Panc1 (cell line): Measurements from ENCODE around the gene FOSB. TPM values are rescaled to one million over a fixed set of nuclear protein-coding genes. Genes with fewer than 3 reads are reported as not detected.

ENCODE experiments used
- ATAC-seq: fragments of 200-7000 bp; cut with Tn5 transposase; 2 replicates; pipeline ENCODE4 v1.9.1; 2020; ENCODE audit warnings: mild to moderate bottlenecking, moderate library complexity
- BruUV-seq: library from RNA; stranded (reverse); fragments of 400-500 nt; replicated peaks from 2 replicates; lab custom pipeline; 2021; lab: Mats Ljungman, UMichigan
- CTCF ChIA-PET: fragments of 300-600 bp; sonication (Branson Sonifier 250); formaldehyde crosslinking; loops from one replicate; lab custom pipeline; 2022; ENCODE audit warnings: antibody characterized with exemption; lab: Charles Lee
- POLR2A ChIA-PET: fragments of 300-600 bp; sonication (Branson Sonifier 250); formaldehyde crosslinking; loops from one replicate; lab custom pipeline; 2022; ENCODE audit warnings: antibody characterized with exemption; lab: Charles Lee
- DNase-seq: peaks from one replicate; pipeline ENCODE4 v3.0.0-alpha.2; 2010; ENCODE audit warnings: low read depth, low spot score
- H3K27ac ChIP-seq: 2 replicates; pipeline ENCODE4 v1.5.1; 2011; ENCODE audit warnings: mild to moderate bottlenecking, low read length, inconsistent platforms
- H3K27me3 ChIP-seq: fragments of 200-500 bp; sonication (Bioruptor generic); 2 replicates; pipeline ENCODE4 v1.6.0; 2014; ENCODE audit warnings: low read length, inconsistent platforms; ENCODE audit not compliant: control insufficient read depth, insufficient read depth
- H3K36me3 ChIP-seq: fragments of 200-500 bp; sonication (Bioruptor generic); 2 replicates; pipeline ENCODE4 v1.5.1; 2014; ENCODE audit warnings: inconsistent platforms, mild to moderate bottlenecking, low read length, moderate library complexity; ENCODE audit not compliant: control insufficient read depth, insufficient read depth
- H3K4me1 ChIP-seq: 2 replicates; pipeline ENCODE4 v1.5.1; 2011; ENCODE audit warnings: inconsistent platforms, mild to moderate bottlenecking, low read length, moderate library complexity; ENCODE audit not compliant: control insufficient read depth, insufficient read depth
- H3K4me3 ChIP-seq, 2 experiments: 2 replicates each; pipeline ENCODE4 v1.5.1; 2011 to 2012; ENCODE audit warnings: low read depth in 2 of 2, low read length in 2 of 2, mild to moderate bottlenecking in 2 of 2, inconsistent platforms in 1 of 2, moderate library complexity in 1 of 2
- H3K9me3 ChIP-seq: fragments of 200-500 bp; sonication (Bioruptor generic); 2 replicates; pipeline ENCODE4 v1.5.1; 2014; ENCODE audit warnings: low read depth, mild to moderate bottlenecking, inconsistent platforms, low read length, moderate library complexity; ENCODE audit not compliant: control insufficient read depth, insufficient read depth
- CTCF ChIP-seq: fragments of 450-650 bp; IDR thresholded peaks from 2 replicates; pipeline ENCODE4 v1.5.1; 2017; ENCODE audit warnings: mild to moderate bottlenecking
- POLR2AphosphoS5 ChIP-seq: IDR thresholded peaks from 2 replicates; pipeline ENCODE4 v1.6.1; 2012; ENCODE audit warnings: mild to moderate bottlenecking, low read depth, low read length, moderate library complexity
- REST ChIP-seq, 2 experiments: IDR thresholded peaks; 2 replicates each; pipeline ENCODE4 v1.6.1; 2011 to 2012; ENCODE audit warnings: low read depth in 2 of 2, control low read depth in 1 of 2, low read length in 1 of 2, mild to moderate bottlenecking in 1 of 2, moderate library complexity in 1 of 2; ENCODE audit not compliant: insufficient read depth in 1 of 2
- SIN3A ChIP-seq: IDR thresholded peaks from 2 replicates; pipeline ENCODE4 v1.6.1; 2012; ENCODE audit warnings: low read depth, mild to moderate bottlenecking, low read length, moderate library complexity, borderline replicate concordance; ENCODE audit not compliant: insufficient read depth
- TCF7L2 ChIP-seq: IDR thresholded peaks from 2 replicates; pipeline ENCODE4 v1.6.1; 2011; ENCODE audit warnings: mild to moderate bottlenecking, low read depth, low read length, inconsistent platforms
- in situ Hi-C: cut with HindIII; loops from 2 replicates; pipeline ENCODE4 v1.10.0; 2016; ENCODE audit warnings: low sequenced_read_pairs, low pct_unique_long_range_greater_than_20kb
- intact Hi-C: fragments of 100-400 bp; cut with micrococcal nuclease; formaldehyde crosslinking; loops from one replicate; pipeline ENCODE4 v1.10.0; 2022; ENCODE audit not compliant: unreplicated experiment
- total RNA-seq: library from RNA; stranded (reverse); gene quantifications from one replicate; pipeline ENCODE4 v1.2.1, GENCODE V29; 2021; ENCODE audit not compliant: unreplicated experiment

FOSB gene
- total RNA-seq, 1 experiment from 2014 or later, result 13.4 TPM

GRCh38 chr19:45471931-45472562 lies 4.3 kb downstream of the FOSB start:
- no peak for ATAC-seq
- BruUV-seq, result no TSS peak
- no peak overlapping the region for H3K27ac ChIP-seq
- H3K36me3 ChIP-seq, result no peaks in the 10 kb centered on the region; the same call in 1 of the 2 replicates
- ChIA-PET CTCF (no interaction called here), POLR2A (interaction anchor here (0.5 kb wide), 1 partner anchor 15 kb away, joined by 5 read pairs; no protein-coding TSS in a partner anchor)
- no peaks in the 10 kb centered on the region for H3K27me3 ChIP-seq
- no peaks in the 10 kb centered on the region for H3K9me3 ChIP-seq
- no peak for DNase-seq
- TF ChIP-seq POLR2AphosphoS5, result no peak
- TF ChIP-seq REST (IDR thresholded peaks at IDR 0.05; ENCODE audit: insufficient read depth in 1 of 2, low read depth in 2 of 2, low read length in 1 of 2), result no peak
- TF ChIP-seq SIN3A, result no peak
- no peak for TF ChIP-seq TCF7L2
- TF ChIP-seq CTCF, result no peak
- intact Hi-C loops, result no loop called here
- in situ Hi-C loops, result no loop called here
- peaks cover 7% of the 10 kb centered on the region; the same call in 1 of the 2 replicates for H3K4me1 ChIP-seq
- H3K4me3 ChIP-seq, result no peak overlapping the region

GRCh38 chr19:45472563-45473366 lies 5.0 kb downstream of the FOSB start:
- CTCF ChIA-PET, result no interaction called here
- POLR2A ChIA-PET, result interaction anchor here (0.5 kb wide), 1 partner anchor 16 kb away, joined by 5 read pairs; no protein-coding TSS in a partner anchor
- no peaks in the 10 kb centered on the region for H3K9me3 ChIP-seq
- intact Hi-C loops (no loop called here), in situ Hi-C loops (no loop called here)
- TF ChIP-seq TCF7L2 (no peak), POLR2AphosphoS5 (no peak), REST (IDR thresholded peaks at IDR 0.05; ENCODE audit: insufficient read depth in 1 of 2, low read depth in 2 of 2, low read length in 1 of 2) (no peak), SIN3A (no peak), CTCF (no peak)
- no peaks in the 10 kb centered on the region for H3K27me3 ChIP-seq
- no peak overlapping the region for H3K27ac ChIP-seq
- no peak for ATAC-seq
- no peaks in the 10 kb centered on the region; the same call in 1 of the 2 replicates for H3K36me3 ChIP-seq
- no peak overlapping the region for H3K4me3 ChIP-seq
- no TSS peak for BruUV-seq
- peaks cover 8% of the 10 kb centered on the region for H3K4me1 ChIP-seq
- DNase-seq, result no peak
